ENCODE measurements around the gene PER1. TPM values are rescaled to one million over a fixed set of nuclear protein-coding genes. Genes with fewer than 3 reads are reported as not detected.

Gene PER1
- total and polyA plus RNA-seq, 9 of the 15 experiments (the other 6 are each of a cell fraction or from before 2014, with no cell fraction given), result 0.13 to 26.0 (median 3.4) TPM

DNA sequence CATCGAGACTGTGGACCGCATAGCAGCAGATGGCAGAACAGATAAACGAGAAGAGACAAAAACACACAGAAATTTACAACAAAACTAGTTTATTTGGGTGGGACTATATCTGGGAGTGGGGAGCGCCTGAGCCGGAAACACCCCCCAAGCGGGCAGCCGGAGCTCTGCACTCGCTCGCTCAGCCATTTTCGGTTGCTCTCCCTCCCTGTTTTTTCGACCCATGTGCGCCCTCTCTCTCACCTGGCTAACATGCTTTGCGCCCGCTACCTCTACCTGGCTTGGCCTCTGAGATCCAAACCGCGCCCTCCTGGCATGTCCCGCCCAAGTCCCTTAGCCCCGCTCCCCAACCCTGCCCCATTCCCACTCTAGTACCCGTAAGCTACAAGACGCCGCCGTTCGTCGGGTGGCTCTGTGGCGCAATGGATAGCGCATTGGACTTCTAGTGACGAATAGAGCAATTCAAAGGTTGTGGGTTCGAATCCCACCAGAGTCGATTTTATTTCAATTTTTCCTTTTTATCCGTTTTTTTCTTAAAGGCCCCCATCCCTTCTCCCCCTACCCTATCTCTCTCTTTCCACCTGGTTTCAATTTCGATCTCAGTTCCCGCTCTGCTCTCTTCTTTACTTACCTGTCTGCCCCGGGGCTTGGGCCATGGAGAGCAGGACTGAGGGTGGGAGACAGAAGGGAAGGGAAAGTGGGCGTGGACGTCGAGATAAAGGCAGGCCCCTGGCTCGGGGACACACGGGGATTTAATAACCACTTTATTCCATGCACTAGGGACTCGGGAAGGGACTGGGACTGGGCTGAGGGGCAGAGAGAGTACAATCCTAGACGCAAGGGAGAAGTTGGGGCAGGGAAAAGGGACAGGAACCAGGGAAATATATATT is 31.4 kb downstream of the PER1 start (continued):
- TF ChIP-seq POLR2B (IDR thresholded peaks at IDR 0.05; ENCODE audit: low read depth, partially characterized antibody) (peak; percentile 46), CBX3 (IDR thresholded peaks at IDR 0.05; ENCODE audit: borderline replicate concordance in 1 of 2, low read length in 2 of 2) (0 out of 3 replicates have a peak, but pooled peaks of 1 of the 2 experiments have one; percentile 33), CEBPG (CRISPR knock-in tag; IDR thresholded peaks at IDR 0.05) (peak; percentile 62), CEBPG (tag; conservative IDR thresholded peaks at IDR 0.05 in 1 of 2, IDR thresholded peaks at IDR 0.05 in 1 of 2) (no peak), THRAP3 (IDR thresholded peaks at IDR 0.05; ENCODE audit: borderline replicate concordance) (no peak), POLR2A (conservative IDR thresholded peaks at IDR 0.05) (peak; percentile 53), ZNF644 (tag; IDR thresholded peaks at IDR 0.05; ENCODE audit: low read depth) (no peak), SP1 (CRISPR knock-in tag; IDR thresholded peaks at IDR 0.05) (peak; percentile 53; the same call in 1 of the 2 replicates), E2F3 (CRISPR knock-in tag; IDR thresholded peaks at IDR 0.05) (no peak)
- TF ChIP-seq, protein P1, sequence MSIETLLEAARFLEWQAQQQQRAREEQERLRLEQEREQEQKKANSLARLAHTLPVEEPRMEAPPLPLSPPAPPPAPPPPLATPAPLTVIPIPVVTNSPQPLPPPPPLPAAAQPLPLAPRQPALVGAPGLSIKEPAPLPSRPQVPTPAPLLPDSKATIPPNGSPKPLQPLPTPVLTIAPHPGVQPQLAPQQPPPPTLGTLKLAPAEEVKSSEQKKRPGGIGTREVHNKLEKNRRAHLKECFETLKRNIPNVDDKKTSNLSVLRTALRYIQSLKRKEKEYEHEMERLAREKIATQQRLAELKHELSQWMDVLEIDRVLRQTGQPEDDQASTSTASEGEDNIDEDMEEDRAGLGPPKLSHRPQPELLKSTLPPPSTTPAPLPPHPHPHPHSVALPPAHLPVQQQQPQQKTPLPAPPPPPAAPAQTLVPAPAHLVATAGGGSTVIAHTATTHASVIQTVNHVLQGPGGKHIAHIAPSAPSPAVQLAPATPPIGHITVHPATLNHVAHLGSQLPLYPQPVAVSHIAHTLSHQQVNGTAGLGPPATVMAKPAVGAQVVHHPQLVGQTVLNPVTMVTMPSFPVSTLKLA (conservative IDR thresholded peaks at IDR 0.05), result peak; percentile 61 to 68
- TF ChIP-seq, protein P2, sequence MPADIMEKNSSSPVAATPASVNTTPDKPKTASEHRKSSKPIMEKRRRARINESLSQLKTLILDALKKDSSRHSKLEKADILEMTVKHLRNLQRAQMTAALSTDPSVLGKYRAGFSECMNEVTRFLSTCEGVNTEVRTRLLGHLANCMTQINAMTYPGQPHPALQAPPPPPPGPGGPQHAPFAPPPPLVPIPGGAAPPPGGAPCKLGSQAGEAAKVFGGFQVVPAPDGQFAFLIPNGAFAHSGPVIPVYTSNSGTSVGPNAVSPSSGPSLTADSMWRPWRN (IDR thresholded peaks at IDR 0.05; ENCODE audit: low read depth), result no peak
- TF ChIP-seq, protein P3, sequence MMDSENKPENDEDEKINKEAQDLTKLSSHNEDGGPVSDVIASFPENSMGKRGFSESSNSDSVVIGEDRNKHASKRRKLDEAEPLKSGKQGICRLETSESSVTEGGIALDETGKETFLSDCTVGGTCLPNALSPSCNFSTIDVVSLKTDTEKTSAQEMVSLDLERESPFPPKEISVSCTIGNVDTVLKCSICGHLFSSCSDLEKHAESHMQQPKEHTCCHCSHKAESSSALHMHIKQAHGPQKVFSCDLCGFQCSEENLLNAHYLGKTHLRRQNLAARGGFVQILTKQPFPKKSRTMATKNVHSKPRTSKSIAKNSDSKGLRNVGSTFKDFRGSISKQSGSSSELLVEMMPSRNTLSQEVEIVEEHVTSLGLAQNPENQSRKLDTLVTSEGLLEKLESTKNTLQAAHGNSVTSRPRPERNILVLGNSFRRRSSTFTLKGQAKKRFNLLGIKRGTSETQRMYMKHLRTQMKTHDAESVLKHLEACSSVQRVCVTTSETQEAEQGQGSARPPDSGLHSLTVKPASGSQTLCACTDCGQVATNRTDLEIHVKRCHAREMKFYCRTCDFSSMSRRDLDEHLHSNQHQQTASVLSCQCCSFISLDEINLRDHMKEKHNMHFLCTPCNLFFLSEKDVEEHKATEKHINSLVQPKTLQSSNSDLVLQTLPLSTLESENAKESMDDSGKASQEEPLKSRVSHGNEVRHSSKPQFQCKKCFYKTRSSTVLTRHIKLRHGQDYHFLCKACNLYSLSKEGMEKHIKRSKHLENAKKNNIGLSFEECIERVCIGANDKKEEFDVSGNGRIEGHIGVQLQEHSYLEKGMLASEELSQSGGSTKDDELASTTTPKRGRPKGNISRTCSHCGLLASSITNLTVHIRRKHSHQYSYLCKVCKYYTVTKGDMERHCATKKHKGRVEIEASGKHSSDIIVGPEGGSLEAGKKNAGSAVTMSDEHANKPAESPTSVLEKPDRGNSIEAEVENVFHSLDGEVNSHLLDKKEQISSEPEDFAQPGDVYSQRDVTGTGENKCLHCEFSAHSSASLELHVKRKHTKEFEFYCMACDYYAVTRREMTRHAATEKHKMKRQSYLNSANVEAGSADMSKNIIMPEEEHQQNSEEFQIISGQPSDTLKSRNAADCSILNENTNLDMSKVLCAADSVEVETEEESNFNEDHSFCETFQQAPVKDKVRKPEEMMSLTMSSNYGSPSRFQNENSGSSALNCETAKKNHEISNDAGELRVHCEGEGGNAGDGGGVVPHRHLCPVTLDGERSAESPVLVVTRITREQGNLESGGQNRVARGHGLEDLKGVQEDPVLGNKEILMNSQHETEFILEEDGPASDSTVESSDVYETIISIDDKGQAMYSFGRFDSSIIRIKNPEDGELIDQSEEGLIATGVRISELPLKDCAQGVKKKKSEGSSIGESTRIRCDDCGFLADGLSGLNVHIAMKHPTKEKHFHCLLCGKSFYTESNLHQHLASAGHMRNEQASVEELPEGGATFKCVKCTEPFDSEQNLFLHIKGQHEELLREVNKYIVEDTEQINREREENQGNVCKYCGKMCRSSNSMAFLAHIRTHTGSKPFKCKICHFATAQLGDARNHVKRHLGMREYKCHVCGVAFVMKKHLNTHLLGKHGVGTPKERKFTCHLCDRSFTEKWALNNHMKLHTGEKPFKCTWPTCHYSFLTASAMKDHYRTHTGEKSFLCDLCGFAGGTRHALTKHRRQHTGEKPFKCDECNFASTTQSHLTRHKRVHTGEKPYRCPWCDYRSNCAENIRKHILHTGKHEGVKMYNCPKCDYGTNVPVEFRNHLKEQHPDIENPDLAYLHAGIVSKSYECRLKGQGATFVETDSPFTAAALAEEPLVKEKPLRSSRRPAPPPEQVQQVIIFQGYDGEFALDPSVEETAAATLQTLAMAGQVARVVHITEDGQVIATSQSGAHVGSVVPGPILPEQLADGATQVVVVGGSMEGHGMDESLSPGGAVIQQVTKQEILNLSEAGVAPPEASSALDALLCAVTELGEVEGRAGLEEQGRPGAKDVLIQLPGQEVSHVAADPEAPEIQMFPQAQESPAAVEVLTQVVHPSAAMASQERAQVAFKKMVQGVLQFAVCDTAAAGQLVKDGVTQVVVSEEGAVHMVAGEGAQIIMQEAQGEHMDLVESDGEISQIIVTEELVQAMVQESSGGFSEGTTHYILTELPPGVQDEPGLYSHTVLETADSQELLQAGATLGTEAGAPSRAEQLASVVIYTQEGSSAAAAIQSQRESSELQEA (IDR thresholded peaks at IDR 0.05; ENCODE audit: low read depth), result peak; percentile 38; the same call in 1 of the 2 replicates
- TF ChIP-seq, protein P4, sequence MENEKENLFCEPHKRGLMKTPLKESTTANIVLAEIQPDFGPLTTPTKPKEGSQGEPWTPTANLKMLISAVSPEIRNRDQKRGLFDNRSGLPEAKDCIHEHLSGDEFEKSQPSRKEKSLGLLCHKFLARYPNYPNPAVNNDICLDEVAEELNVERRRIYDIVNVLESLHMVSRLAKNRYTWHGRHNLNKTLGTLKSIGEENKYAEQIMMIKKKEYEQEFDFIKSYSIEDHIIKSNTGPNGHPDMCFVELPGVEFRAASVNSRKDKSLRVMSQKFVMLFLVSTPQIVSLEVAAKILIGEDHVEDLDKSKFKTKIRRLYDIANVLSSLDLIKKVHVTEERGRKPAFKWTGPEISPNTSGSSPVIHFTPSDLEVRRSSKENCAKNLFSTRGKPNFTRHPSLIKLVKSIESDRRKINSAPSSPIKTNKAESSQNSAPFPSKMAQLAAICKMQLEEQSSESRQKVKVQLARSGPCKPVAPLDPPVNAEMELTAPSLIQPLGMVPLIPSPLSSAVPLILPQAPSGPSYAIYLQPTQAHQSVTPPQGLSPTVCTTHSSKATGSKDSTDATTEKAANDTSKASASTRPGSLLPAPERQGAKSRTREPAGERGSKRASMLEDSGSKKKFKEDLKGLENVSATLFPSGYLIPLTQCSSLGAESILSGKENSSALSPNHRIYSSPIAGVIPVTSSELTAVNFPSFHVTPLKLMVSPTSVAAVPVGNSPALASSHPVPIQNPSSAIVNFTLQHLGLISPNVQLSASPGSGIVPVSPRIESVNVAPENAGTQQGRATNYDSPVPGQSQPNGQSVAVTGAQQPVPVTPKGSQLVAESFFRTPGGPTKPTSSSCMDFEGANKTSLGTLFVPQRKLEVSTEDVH (IDR thresholded peaks at IDR 0.05; ENCODE audit: low read depth, partially characterized antibody), result no peak

All from K562 (cell line).